ENCODE data around the gene ARHGAP28. TPM values are rescaled to one million over a fixed set of nuclear protein-coding genes. Genes with fewer than 3 reads are reported as not detected.

The ARHGAP28 gene
- total RNA-seq, 1 donor from 2014 or later, result 1.5 TPM

DNA sequence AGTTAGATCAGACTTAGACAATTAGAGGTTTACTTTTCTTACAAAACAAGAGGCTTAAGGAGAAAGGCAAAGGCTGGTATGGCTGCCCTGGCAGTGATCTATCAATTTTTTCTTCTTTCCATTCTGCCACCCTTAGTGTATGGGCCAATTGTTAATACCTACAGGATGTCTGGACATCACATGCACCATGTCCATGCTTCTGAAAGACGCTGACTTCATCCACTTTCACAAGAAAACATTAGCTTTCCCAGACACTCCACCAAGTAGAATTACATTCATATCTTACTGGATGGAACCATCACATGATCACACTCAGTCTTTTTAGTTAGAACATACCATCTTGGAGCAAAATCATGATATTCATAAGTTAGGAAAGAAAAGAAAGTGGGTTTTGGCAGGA lies 120.9 kb downstream of the ARHGAP28 start:
- intact Hi-C loops (cut with micrococcal nuclease), result no loop called here
- TF ChIP-seq, protein P1, sequence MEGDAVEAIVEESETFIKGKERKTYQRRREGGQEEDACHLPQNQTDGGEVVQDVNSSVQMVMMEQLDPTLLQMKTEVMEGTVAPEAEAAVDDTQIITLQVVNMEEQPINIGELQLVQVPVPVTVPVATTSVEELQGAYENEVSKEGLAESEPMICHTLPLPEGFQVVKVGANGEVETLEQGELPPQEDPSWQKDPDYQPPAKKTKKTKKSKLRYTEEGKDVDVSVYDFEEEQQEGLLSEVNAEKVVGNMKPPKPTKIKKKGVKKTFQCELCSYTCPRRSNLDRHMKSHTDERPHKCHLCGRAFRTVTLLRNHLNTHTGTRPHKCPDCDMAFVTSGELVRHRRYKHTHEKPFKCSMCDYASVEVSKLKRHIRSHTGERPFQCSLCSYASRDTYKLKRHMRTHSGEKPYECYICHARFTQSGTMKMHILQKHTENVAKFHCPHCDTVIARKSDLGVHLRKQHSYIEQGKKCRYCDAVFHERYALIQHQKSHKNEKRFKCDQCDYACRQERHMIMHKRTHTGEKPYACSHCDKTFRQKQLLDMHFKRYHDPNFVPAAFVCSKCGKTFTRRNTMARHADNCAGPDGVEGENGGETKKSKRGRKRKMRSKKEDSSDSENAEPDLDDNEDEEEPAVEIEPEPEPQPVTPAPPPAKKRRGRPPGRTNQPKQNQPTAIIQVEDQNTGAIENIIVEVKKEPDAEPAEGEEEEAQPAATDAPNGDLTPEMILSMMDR (IDR thresholded peaks at IDR 0.05; ENCODE audit: borderline replicate concordance), result no peak

DNA sequence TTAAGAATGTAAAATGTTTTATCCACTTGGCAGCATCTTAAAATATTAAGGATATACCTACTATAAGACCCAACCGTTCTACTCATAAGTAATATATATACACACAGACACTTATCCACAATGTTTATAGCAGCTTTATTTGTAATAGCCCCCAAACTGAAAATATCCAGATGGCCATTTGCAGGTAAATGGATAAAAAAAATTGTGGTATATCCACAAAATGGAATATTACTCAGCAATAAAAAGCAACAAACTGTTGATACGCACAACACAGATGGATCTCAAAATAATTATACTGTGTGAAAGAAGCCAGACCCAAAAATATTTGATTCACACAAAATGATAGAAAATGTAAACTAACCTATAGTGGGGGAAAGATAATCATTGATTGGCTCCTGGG lies 122.0 kb downstream of the ARHGAP28 start:
- intact Hi-C loops (cut with micrococcal nuclease), result no loop called here

More for the DNA sequence above, 120.9 kb downstream of the ARHGAP28 start:
- Histone ChIP-seq H3K36me3 (peaks cover 7% of the 10 kb centered on the region), H3K27me3 (ENCODE audit: low read depth) (no peaks in the 10 kb centered on the region), H3K4me3 (no peak overlapping the region), H3K9me3 (replicated peaks) (peaks cover 27% of the 10 kb centered on the region), H3K27ac (replicated peaks) (no peak overlapping the region), H3K4me1 (no peaks in the 10 kb centered on the region)
- no peak for DNase-seq

DNA sequence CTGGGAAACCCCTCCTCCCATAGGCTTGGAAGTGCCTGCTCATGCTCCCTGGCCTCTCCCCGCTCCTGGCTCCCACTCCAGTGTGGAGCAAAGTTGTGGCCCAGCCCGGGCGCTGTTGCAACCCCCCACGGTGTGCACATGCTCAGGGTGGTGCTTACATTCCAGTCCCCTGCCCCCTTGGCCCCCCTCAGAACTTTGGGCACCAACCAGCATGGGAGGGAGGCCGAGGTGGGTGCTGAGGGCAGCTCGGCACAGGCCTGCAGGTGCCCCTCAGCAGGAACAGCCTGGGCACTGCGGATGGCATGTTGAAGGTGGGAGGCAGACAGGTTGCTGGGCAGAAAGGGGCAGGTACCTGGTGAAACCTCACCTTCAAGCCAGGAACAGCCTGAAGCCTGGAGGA lies 125.3 kb downstream of the ARHGAP28 start:
- intact Hi-C loops (cut with micrococcal nuclease), result no loop called here

More for the DNA sequence above, 122.0 kb downstream of the ARHGAP28 start:
- no peaks in the 10 kb centered on the region for H3K4me1 ChIP-seq
- H3K27me3 ChIP-seq (ENCODE audit: low read depth), result no peaks in the 10 kb centered on the region
- H3K4me3 ChIP-seq, result no peak overlapping the region
- H3K27ac ChIP-seq (replicated peaks), result no peak overlapping the region
- peaks cover 27% of the 10 kb centered on the region for H3K9me3 ChIP-seq (replicated peaks)
- peaks cover 7% of the 10 kb centered on the region for H3K36me3 ChIP-seq
- DNase-seq, result no peak
- TF ChIP-seq, protein P1 (IDR thresholded peaks at IDR 0.05; ENCODE audit: borderline replicate concordance), result no peak

DNA sequence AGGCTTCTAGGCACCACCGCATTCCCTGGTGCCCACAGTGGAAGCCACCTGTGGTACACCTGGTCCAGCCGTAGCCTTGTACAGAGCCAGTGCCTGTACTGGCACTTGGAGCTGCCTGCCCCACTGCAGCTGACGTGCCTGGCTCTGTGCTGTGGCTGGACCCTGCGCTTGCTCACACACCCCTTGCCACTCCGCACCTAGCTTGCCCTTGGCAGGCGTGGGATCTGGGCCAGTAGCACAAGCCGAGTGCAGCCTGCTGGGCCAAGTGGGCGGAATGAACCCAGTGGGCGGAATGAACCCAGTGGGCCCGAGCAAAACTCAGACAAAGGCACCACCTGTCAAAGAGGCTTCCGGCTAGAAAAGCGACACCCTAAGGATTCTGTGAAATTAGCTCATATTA lies 126.3 kb downstream of the ARHGAP28 start:
- Histone ChIP-seq H3K9me3 (replicated peaks) (peaks cover 23% of the 10 kb centered on the region), H3K27me3 (ENCODE audit: low read depth) (no peaks in the 10 kb centered on the region), H3K36me3 (peaks cover 7% of the 10 kb centered on the region), H3K4me1 (no peaks in the 10 kb centered on the region), H3K27ac (replicated peaks) (no peak overlapping the region), H3K4me3 (no peak overlapping the region)
- TF ChIP-seq, protein P1 (IDR thresholded peaks at IDR 0.05; ENCODE audit: borderline replicate concordance), result no peak
- intact Hi-C loops (cut with micrococcal nuclease), result no loop called here
- DNase-seq, result no peak

More for the DNA sequence above, 125.3 kb downstream of the ARHGAP28 start:
- no peak for DNase-seq
- TF ChIP-seq, protein P1 (IDR thresholded peaks at IDR 0.05; ENCODE audit: borderline replicate concordance), result no peak
- peaks cover 7% of the 10 kb centered on the region for H3K36me3 ChIP-seq
- no peak overlapping the region for H3K4me3 ChIP-seq
- H3K4me1 ChIP-seq, result no peaks in the 10 kb centered on the region
- peaks cover 27% of the 10 kb centered on the region for H3K9me3 ChIP-seq (replicated peaks)
- no peaks in the 10 kb centered on the region for H3K27me3 ChIP-seq (ENCODE audit: low read depth)
- no peak overlapping the region for H3K27ac ChIP-seq (replicated peaks)

DNA sequence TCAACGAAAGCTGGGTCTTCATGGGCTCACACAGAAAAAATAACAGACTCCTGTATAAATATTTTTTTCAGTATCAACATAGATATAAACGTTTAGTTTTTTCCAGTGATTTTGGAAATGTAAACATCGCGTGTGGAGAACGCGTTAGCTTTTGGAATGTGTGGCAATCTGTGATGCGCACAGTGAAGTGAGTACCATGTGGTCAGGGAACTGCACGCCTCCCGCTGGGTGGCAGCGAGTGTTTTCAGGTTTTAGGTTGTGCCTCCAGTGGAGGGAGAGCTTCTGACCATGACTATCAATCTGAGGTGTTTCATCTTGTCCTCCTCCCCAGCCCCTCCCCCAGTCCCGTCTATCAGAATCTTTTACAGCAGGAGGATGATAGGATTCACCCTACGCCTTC lies 127.8 kb downstream of the ARHGAP28 start:
- intact Hi-C loops (cut with micrococcal nuclease), result no loop called here
- Histone ChIP-seq H3K36me3 (no peaks in the 10 kb centered on the region), H3K4me3 (no peak overlapping the region), H3K27ac (replicated peaks) (no peak overlapping the region), H3K9me3 (replicated peaks) (peaks cover 9% of the 10 kb centered on the region), H3K4me1 (no peaks in the 10 kb centered on the region), H3K27me3 (ENCODE audit: low read depth) (no peaks in the 10 kb centered on the region)
- DNase-seq, result no peak
- TF ChIP-seq, protein P1 (IDR thresholded peaks at IDR 0.05; ENCODE audit: borderline replicate concordance), result no peak
